ENCODE measurements around the gene TBCA. TPM values are rescaled to one million over a fixed set of nuclear protein-coding genes. Genes with fewer than 3 reads are reported as not detected.
"Not testable (repeated sequence)": the region's sequence is repeated elsewhere in the genome, so short reads cannot be mapped to it uniquely, and the experiment has no call there.

TBCA gene
- total and polyA plus RNA-seq, 2 experiments from 2014 or later, result 60.1 to 257 TPM

DNA sequence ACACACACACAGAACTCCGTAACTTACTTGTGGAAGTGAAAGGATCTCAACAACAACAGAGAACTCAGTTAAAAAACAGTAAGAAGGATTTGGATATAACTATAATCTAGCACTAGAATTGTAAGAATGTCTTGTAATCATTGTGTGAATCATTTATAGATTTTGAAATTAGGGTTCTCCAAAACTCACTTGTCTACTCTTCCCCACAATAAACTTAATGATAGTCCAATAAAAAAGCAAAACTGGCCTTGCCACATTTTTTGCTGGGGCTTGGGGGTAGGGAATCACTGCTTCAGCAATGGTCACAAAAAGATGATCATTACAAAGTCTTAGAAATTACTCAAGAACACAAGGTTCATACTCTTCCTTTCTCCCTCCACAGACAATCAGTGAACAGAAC lies 8.8 kb downstream of the TBCA start:
- Histone ChIP-seq H3K27me3 (replicated peaks; ENCODE audit: insufficient read depth) (no peaks in the 10 kb centered on the region), H3K27ac (no peak overlapping the region), H3K9me3 (ENCODE audit: low read depth) (no peaks in the 10 kb centered on the region), H3K4me3 (no peak overlapping the region), H3K9ac (no peak overlapping the region), H3K4me2 (ENCODE audit: unreplicated experiment) (no peak overlapping the region), H3K79me2 (ENCODE audit: insufficient read depth) (peaks cover 100% of the 10 kb centered on the region), H4K20me1 (ENCODE audit: insufficient read depth) (peaks cover 22% of the 10 kb centered on the region), H3K9me2 (ENCODE audit: insufficient read depth) (no peaks in the 10 kb centered on the region), H3K36me3 (ENCODE audit: low read depth) (peaks cover 31% of the 10 kb centered on the region), H3K4me1 (ENCODE audit: insufficient read depth) (no peaks in the 10 kb centered on the region; the same call in 1 of the 2 replicates), H3F3A (ENCODE audit: insufficient read depth) (no peaks in the 10 kb centered on the region), H2AFZ (no peak overlapping the region)
- WGBS, 2 experiments (ENCODE audit: low coverage in 1 of 2, low lambda C conversion rate in 2 of 2, missing lambda C conversion rate in 2 of 2), result 100% methylated on average over 1 of the region's 1 CpG
- DNase-seq, result no peak
- in situ Hi-C loops (cut with MboI), result no loop called here
- TF ChIP-seq EZH2phosphoT487 (IDR thresholded peaks at IDR 0.05; ENCODE audit: insufficient read depth, low read depth) (no peak), EZH2 (IDR thresholded peaks at IDR 0.05; ENCODE audit: insufficient read depth, poor library complexity, severe bottlenecking) (no peak)

DNA sequence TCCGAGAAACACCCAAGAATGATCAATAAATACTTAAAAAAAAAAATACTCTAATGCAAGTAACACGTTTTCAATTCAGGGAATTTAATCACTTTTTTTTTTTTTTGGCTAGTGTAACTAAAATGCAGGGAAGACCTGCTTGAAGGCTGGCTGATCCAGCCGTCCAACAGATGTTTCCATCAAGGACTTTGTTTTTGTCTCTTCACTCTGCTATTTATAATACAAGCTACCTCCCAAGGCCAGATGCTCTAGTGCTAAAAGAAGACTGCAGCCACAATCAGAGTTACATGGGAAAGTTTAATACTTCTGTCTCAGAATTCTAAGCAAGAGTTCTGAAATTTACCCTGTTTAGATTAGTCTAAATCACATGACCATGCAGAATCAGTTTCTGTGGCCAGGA lies 14.5 kb downstream of the TBCA start:
- H3F3A ChIP-seq (ENCODE audit: insufficient read depth), result 0 out of 2 replicates have a peak, but pooled peaks cover 3% of the 10 kb centered on the region
- no peaks in the 10 kb centered on the region for H3K27me3 ChIP-seq (replicated peaks; ENCODE audit: insufficient read depth)
- H3K4me1 ChIP-seq (ENCODE audit: insufficient read depth), result no peaks in the 10 kb centered on the region
- H3K9me2 ChIP-seq (ENCODE audit: insufficient read depth), result no peaks in the 10 kb centered on the region
- H3K4me3 ChIP-seq, result no peak overlapping the region
- TF ChIP-seq EZH2phosphoT487 (IDR thresholded peaks at IDR 0.05; ENCODE audit: insufficient read depth, low read depth) (no peak), EZH2 (IDR thresholded peaks at IDR 0.05; ENCODE audit: insufficient read depth, poor library complexity, severe bottlenecking) (no peak)
- no peak for DNase-seq
- in situ Hi-C loops (cut with MboI), result no loop called here
- no peak overlapping the region for H3K9ac ChIP-seq
- H3K4me2 ChIP-seq (ENCODE audit: unreplicated experiment), result no peak overlapping the region
- no peak overlapping the region for H2AFZ ChIP-seq
- WGBS, 2 experiments (ENCODE audit: low coverage in 1 of 2, low lambda C conversion rate in 2 of 2, missing lambda C conversion rate in 2 of 2), result 28 to 41% methylated on average over 3 of the region's 3 CpGs
- H3K36me3 ChIP-seq (ENCODE audit: low read depth), result 0 out of 2 replicates have a peak, but pooled peaks cover 10% of the 10 kb centered on the region
- no peaks in the 10 kb centered on the region for H3K9me3 ChIP-seq (ENCODE audit: low read depth)
- no peaks in the 10 kb centered on the region; the same call in 1 of the 2 replicates for H4K20me1 ChIP-seq (ENCODE audit: insufficient read depth)
- H3K79me2 ChIP-seq (ENCODE audit: insufficient read depth), result peaks cover 98% of the 10 kb centered on the region
- H3K27ac ChIP-seq, result no peak overlapping the region

DNA sequence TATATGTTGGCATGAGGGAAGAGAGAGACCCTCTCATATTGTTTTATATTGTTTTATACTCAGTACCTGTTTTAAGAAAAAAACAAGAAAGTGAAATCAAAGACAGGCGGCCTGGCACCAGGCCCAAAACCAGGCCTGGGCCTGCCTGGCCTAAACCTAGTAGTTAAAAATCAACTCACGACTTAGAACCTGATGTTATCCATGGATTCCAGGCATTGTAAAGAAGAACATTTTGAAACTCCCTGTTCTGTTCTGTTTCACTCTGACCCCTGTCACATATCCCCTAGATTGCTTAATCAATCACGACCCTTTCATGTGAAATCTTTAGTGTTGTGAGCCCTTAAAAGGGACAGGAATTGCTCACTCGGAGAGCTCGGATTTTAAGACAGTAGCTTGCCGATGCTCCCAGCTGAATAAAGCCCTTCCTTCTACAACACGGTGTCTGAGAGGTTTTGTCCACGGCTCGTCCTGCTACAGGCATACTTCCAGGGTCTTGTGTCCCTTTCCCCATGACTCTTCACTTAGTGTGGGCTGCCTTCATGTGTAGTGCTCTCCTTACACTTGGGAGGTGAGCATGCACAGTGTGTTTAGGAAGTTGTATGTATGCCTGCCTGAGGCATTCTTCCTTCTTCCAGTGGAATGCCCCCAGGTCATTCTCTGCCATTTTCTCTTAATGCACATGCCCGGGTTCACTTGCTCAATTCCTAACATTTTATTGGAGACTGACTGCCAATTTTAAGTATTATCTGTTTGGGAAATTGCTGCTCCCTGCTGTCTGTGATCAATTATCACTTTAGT lies 17.8 kb downstream of the TBCA start:
- no peak overlapping the region for H2AFZ ChIP-seq
- H3K9ac ChIP-seq, result no peak overlapping the region
- H3K4me3 ChIP-seq, result no peak overlapping the region
- no peaks in the 10 kb centered on the region for H3K27me3 ChIP-seq (replicated peaks; ENCODE audit: insufficient read depth)
- in situ Hi-C loops (cut with MboI), result no loop called here
- no peaks in the 10 kb centered on the region; the same call in 1 of the 2 replicates for H4K20me1 ChIP-seq (ENCODE audit: insufficient read depth)
- H3K27ac ChIP-seq, result no peak overlapping the region
- H3K36me3 ChIP-seq (ENCODE audit: low read depth), result 0 out of 2 replicates have a peak, but pooled peaks cover 6% of the 10 kb centered on the region
- no peak for DNase-seq
- H3K4me2 ChIP-seq (ENCODE audit: unreplicated experiment), result no peak overlapping the region
- no peaks in the 10 kb centered on the region for H3K4me1 ChIP-seq (ENCODE audit: insufficient read depth)
- H3F3A ChIP-seq (ENCODE audit: insufficient read depth), result 0 out of 2 replicates have a peak, but pooled peaks cover 5% of the 10 kb centered on the region
- H3K9me3 ChIP-seq (ENCODE audit: low read depth), result no peaks in the 10 kb centered on the region
- H3K79me2 ChIP-seq (ENCODE audit: insufficient read depth), result peaks cover 98% of the 10 kb centered on the region
- no peaks in the 10 kb centered on the region for H3K9me2 ChIP-seq (ENCODE audit: insufficient read depth)
- WGBS, 2 experiments (ENCODE audit: low coverage in 1 of 2, low lambda C conversion rate in 2 of 2, missing lambda C conversion rate in 2 of 2), result 66 to 67% methylated on average over 10 of the region's 10 CpGs
- TF ChIP-seq EZH2 (IDR thresholded peaks at IDR 0.05; ENCODE audit: insufficient read depth, poor library complexity, severe bottlenecking) (no peak), EZH2phosphoT487 (IDR thresholded peaks at IDR 0.05; ENCODE audit: insufficient read depth, low read depth) (no peak)

DNA sequence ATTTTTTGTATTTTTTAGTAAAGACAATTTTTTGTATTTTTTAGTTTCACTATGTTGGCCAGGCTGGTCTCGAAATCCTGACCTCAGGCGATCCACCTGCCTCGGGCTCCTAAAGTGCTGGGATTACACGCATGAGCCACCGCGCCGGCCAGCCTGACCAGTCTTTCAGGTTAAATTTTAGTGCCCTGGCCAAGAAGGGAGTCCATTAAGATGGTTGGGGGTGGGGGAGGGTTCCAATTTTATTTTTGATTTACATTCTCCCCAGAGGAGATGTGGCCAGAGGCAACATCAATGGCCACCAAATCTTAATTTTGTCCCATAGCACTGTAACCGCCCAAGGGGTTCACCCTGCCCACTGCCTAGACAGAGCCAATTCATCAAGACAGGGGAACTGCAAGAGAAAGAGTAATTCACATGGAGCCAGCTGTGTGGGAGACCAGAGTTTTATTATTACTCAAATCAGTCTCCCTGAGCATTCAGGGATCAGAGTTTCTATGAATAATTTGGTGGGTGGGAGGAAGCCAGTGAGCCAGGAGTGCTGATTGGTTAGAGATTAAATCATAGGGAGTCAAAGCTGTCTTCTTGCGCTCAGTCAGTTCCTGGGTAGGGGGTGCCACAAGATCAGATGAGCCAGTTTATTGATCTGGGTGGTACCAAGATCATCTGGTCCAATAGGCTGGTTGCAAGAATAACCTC lies 24.7 kb downstream of the TBCA start:
- peaks cover 98% of the 10 kb centered on the region for H3K79me2 ChIP-seq (ENCODE audit: insufficient read depth)
- H3K4me3 ChIP-seq, result no peak overlapping the region
- H3K27ac ChIP-seq, result no peak overlapping the region
- H3F3A ChIP-seq (ENCODE audit: insufficient read depth), result 0 out of 2 replicates have a peak, but pooled peaks cover 1% of the 10 kb centered on the region
- H3K4me2 ChIP-seq (ENCODE audit: unreplicated experiment), result no peak overlapping the region
- no peaks in the 10 kb centered on the region for H3K36me3 ChIP-seq (ENCODE audit: low read depth)
- H3K4me1 ChIP-seq (ENCODE audit: insufficient read depth), result no peaks in the 10 kb centered on the region
- in situ Hi-C loops (cut with MboI), result no loop called here
- H3K9me3 ChIP-seq (ENCODE audit: low read depth), result no peaks in the 10 kb centered on the region
- no peak for DNase-seq
- H3K9me2 ChIP-seq (ENCODE audit: insufficient read depth), result no peaks in the 10 kb centered on the region
- no peak overlapping the region for H3K9ac ChIP-seq
- H3K27me3 ChIP-seq (replicated peaks; ENCODE audit: insufficient read depth), result no peaks in the 10 kb centered on the region
- 92 to 94% methylated on average over 9 of the region's 9 CpGs for WGBS, 2 experiments (ENCODE audit: low coverage in 1 of 2, low lambda C conversion rate in 2 of 2, missing lambda C conversion rate in 2 of 2)
- no peak overlapping the region for H2AFZ ChIP-seq
- H4K20me1 ChIP-seq (ENCODE audit: insufficient read depth), result peaks cover 7% of the 10 kb centered on the region; the same call in 1 of the 2 replicates
- TF ChIP-seq EZH2phosphoT487 (IDR thresholded peaks at IDR 0.05; ENCODE audit: insufficient read depth, low read depth), result no peak
- no peak for TF ChIP-seq EZH2 (IDR thresholded peaks at IDR 0.05; ENCODE audit: insufficient read depth, poor library complexity, severe bottlenecking)

DNA sequence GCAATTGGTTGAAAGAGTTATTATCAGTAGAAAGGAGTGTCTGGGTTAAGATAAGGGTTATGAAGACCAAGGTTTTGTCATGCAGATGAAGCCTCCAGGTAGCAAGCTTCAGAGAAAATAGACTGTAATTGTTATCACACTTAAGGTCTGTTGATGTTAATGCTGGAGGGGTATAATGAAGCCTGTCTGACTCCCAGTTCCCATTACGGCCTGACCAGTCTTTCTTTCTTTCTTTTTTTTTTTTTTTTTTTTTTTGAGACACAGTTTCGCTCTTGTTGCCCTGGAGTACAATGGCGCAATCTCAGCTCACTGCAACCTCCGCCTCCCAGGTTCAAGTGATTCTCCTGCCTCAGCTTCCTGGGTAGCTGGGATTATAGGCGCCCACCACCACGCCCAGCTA lies 25.2 kb downstream of the TBCA start:
- H4K20me1 ChIP-seq (ENCODE audit: insufficient read depth); H3K9ac ChIP-seq; H3K4me1 ChIP-seq (ENCODE audit: insufficient read depth); H3K9me2 ChIP-seq (ENCODE audit: insufficient read depth); H3K9me3 ChIP-seq (ENCODE audit: low read depth); H3K36me3 ChIP-seq (ENCODE audit: low read depth); H3K27me3 ChIP-seq (replicated peaks; ENCODE audit: insufficient read depth); in situ Hi-C loops (cut with MboI); H3F3A ChIP-seq (ENCODE audit: insufficient read depth); H3K4me3 ChIP-seq; H3K4me2 ChIP-seq (ENCODE audit: unreplicated experiment); H3K27ac ChIP-seq; H2AFZ ChIP-seq; DNase-seq: not testable (repeated sequence)
- H3K79me2 ChIP-seq (ENCODE audit: insufficient read depth), result peaks cover 98% of the 10 kb centered on the region
- 97 to 100% methylated on average over 3 to 6 of the region's 6 CpGs for WGBS, 2 experiments (ENCODE audit: low coverage in 1 of 2, low lambda C conversion rate in 2 of 2, missing lambda C conversion rate in 2 of 2)

Data from GM23248 (cell line).